ENCODE data around the gene FILIP1. TPM values are rescaled to one million over a fixed set of nuclear protein-coding genes. Genes with fewer than 3 reads are reported as not detected.

FILIP1 gene
- total and polyA plus RNA-seq, 5 experiments from 2014 or later = 0.02 to 0.11 (median 0.02) TPM; not detected in 2

Small RNA genes within 50 kb of the gene (microRNA-seq; reads per million reads assigned to microRNA genes)
- not detected for gene MIR4463 (ENCODE audit: borderline microRNAs expressed)

Other genes with a start within 250 kb of the FILIP1 start
- 100 to 1,000 TPM; 198 to 213 TPM for gene COX7A2, start 250.0 kb downstream of the FILIP1 start, total RNA-seq
- gene COX7A2, start 250.0 kb downstream of the FILIP1 start, polyA plus RNA-seq = 1,000 to 10,000 TPM in 1 of 3 donors, 100 to 1,000 TPM in 2; 788 to 1,025 (median 870) TPM
- 10 to 100 TPM; 67.2 to 68.3 TPM for gene TMEM30A, start 209.0 kb downstream of the FILIP1 start, total RNA-seq
- gene TMEM30A, start 209.0 kb downstream of the FILIP1 start, polyA plus RNA-seq = 10 to 100 TPM; 36.8 to 50.9 (median 37.8) TPM
- 100 to 1,000 TPM; 131 to 147 TPM for gene SENP6, start 108.1 kb upstream of the FILIP1 start, total RNA-seq
- 10 to 100 TPM; 48.4 to 67.3 (median 57.7) TPM for gene SENP6, start 108.1 kb upstream of the FILIP1 start, polyA plus RNA-seq

Measured in naive thymus-derived CD8-positive, alpha-beta T cell (primary cell).